ENCODE measurements around the gene METTL23.
"Not testable (repeated sequence)": the region's sequence is repeated elsewhere in the genome, so short reads cannot be mapped to it uniquely, and the experiment has no call there.

Gene METTL23

GRCh38 chr17:76735006-76735405 is 8.4 kb downstream of the METTL23 start:
- DNase-seq (ENCODE audit: low read depth in 2 of 2): no peak

GRCh38 chr17:76735586-76736348 is 9.1 kb downstream of the METTL23 start:
- no peak for DNase-seq (ENCODE audit: low read depth in 2 of 2)

GRCh38 chr17:76736349-76737081 is 9.9 kb downstream of the METTL23 start:
- peak; percentile 55 to 56 for DNase-seq (ENCODE audit: low read depth in 2 of 2)

GRCh38 chr17:76737082-76737675 is 10.5 kb downstream of the METTL23 start, which contains the start of gene SRSF2:
Gene SRSF2, minus strand, starts transcription at chr17:76737331. Its CDS starts 171 bp downstream, at chr17:76737160.
- peak; percentile 96 to 97 for DNase-seq (ENCODE audit: low read depth in 2 of 2)

GRCh38 chr17:76737676-76738467 is 11.2 kb downstream of the METTL23 start, which contains the start of gene MFSD11:
Gene MFSD11, plus strand, starts transcription at chr17:76738119. Its CDS starts 234 bp downstream, at chr17:76738353.
- DNase-seq (ENCODE audit: low read depth in 2 of 2): peak; percentile 85 to 91

GRCh38 chr17:76738468-76738850 is 11.8 kb downstream of the METTL23 start:
- DNase-seq (ENCODE audit: low read depth in 2 of 2): no peak

- not testable (repeated sequence) for DNase-seq (ENCODE audit: low read depth in 2 of 2)
Observed at GRCh38 chr17:76739568-76740115, 13.0 kb downstream of the METTL23 start.

GRCh38 chr17:76740329-76741118 is 13.9 kb downstream of the METTL23 start:
- DNase-seq (ENCODE audit: low read depth in 2 of 2): no peak

- no peak for DNase-seq (ENCODE audit: low read depth in 2 of 2)
Observed at GRCh38 chr17:76742958-76743357, 16.3 kb downstream of the METTL23 start.

GRCh38 chr17:76744747-76745146 is 18.1 kb downstream of the METTL23 start:
- DNase-seq (ENCODE audit: low read depth in 2 of 2): no peak

GRCh38 chr17:76745785-76746184 is 19.1 kb downstream of the METTL23 start:
- DNase-seq (ENCODE audit: low read depth in 2 of 2): not testable (repeated sequence)

- DNase-seq (ENCODE audit: low read depth in 2 of 2): no peak
Observed at GRCh38 chr17:76747716-76748363, 21.2 kb downstream of the METTL23 start.

GRCh38 chr17:76748657-76749056 is 22.0 kb downstream of the METTL23 start:
- DNase-seq (ENCODE audit: low read depth in 2 of 2): no peak

GRCh38 chr17:76751416-76751993 is 24.9 kb downstream of the METTL23 start:
- DNase-seq (ENCODE audit: low read depth in 2 of 2): no peak

GRCh38 chr17:76752006-76752405 is 25.4 kb downstream of the METTL23 start:
- no peak for DNase-seq (ENCODE audit: low read depth in 2 of 2)

- DNase-seq (ENCODE audit: low read depth in 2 of 2): no peak
Observed at GRCh38 chr17:76753061-76753961, 26.7 kb downstream of the METTL23 start.

GRCh38 chr17:76755285-76755684 is 28.6 kb downstream of the METTL23 start:
- no peak for DNase-seq (ENCODE audit: low read depth in 2 of 2)

- DNase-seq (ENCODE audit: low read depth in 2 of 2): no peak
Observed at GRCh38 chr17:76757256-76757655, 30.6 kb downstream of the METTL23 start.

- no peak for DNase-seq (ENCODE audit: low read depth in 2 of 2)
Observed at GRCh38 chr17:76758570-76758969, 31.9 kb downstream of the METTL23 start.

Data from stimulated activated CD4-positive, alpha-beta T cell treated with anti-CD3 and anti-CD28 coated beads, Interleukin-4, amount 100 ng/mL, for 48 hours (primary cell).